Left ventricle myocardium inferior (tissue), 1 donor: ENCODE data around the gene RORB. TPM values are rescaled to one million over a fixed set of nuclear protein-coding genes. Genes with fewer than 3 reads are reported as not detected.

Experiments used
- DNase-seq: peaks from one replicate; pipeline ENCODE4 v3.0.0-alpha.2; 2020
- H3K27ac ChIP-seq: fragments of 200-600 bp; replicated peaks from 2 replicates; pipeline ENCODE4 v1.8.0; 2021
- H3K27me3 ChIP-seq: fragments of 200-600 bp; 2 replicates; pipeline ENCODE4 v1.8.0; 2021; ENCODE audit warnings: low read depth
- H3K36me3 ChIP-seq: fragments of 200-600 bp; 2 replicates; pipeline ENCODE4 v1.8.0; 2021
- H3K4me1 ChIP-seq: fragments of 200-600 bp; 2 replicates; pipeline ENCODE4 v1.8.0; 2021
- H3K4me3 ChIP-seq: fragments of 200-600 bp; 2 replicates; pipeline ENCODE4 v1.8.0; 2021; ENCODE audit warnings: mild to moderate bottlenecking, moderate library complexity
- H3K9me3 ChIP-seq: fragments of 200-600 bp; replicated peaks from 2 replicates; pipeline ENCODE4 v1.8.0; 2021
- CTCF ChIP-seq: fragments of 200-600 bp; IDR thresholded peaks from 2 replicates; pipeline ENCODE4 v1.8.0; 2021; ENCODE audit warnings: antibody characterized with exemption, mild to moderate bottlenecking, borderline replicate concordance
- intact Hi-C: fragments of 100-400 bp; cut with micrococcal nuclease; formaldehyde crosslinking; loops from one replicate; pipeline ENCODE4 v1.11.0; 2022
- total RNA-seq: library from RNA; stranded (reverse); fragmentation: NEBNext Ultra II Directional; extraction: Animal tissue kit (Norgen Biotek cat#: 25700); gene quantifications from one replicate; pipeline ENCODE4 v1.2.1, GENCODE V29; 2021
- donor health status: DM: no; HTN: yes; CAD: no; lungs with severe emphysema.

RORB gene
- total RNA-seq, 1 donor from 2014 or later = 1.2 TPM

GRCh38 chr9:74570879-74571512 is 73.9 kb downstream of the RORB start:
- DNase-seq = no peak
- intact Hi-C loops = no loop called here
- Histone ChIP-seq H3K9me3 (no peaks in the 10 kb centered on the region), H3K27me3 (no peaks in the 10 kb centered on the region), H3K4me1 (no peaks in the 10 kb centered on the region), H3K4me3 (no peak overlapping the region), H3K27ac (no peak overlapping the region), H3K36me3 (no peaks in the 10 kb centered on the region)
- peak; percentile 76 for TF ChIP-seq CTCF

GRCh38 chr9:74573640-74574191 is 76.6 kb downstream of the RORB start:
- Histone ChIP-seq H3K27ac (no peak overlapping the region), H3K27me3 (no peaks in the 10 kb centered on the region), H3K4me3 (no peak overlapping the region), H3K36me3 (no peaks in the 10 kb centered on the region), H3K4me1 (no peaks in the 10 kb centered on the region), H3K9me3 (no peaks in the 10 kb centered on the region)
- TF ChIP-seq CTCF = no peak
- intact Hi-C loops = no loop called here
- no peak for DNase-seq

DNA sequence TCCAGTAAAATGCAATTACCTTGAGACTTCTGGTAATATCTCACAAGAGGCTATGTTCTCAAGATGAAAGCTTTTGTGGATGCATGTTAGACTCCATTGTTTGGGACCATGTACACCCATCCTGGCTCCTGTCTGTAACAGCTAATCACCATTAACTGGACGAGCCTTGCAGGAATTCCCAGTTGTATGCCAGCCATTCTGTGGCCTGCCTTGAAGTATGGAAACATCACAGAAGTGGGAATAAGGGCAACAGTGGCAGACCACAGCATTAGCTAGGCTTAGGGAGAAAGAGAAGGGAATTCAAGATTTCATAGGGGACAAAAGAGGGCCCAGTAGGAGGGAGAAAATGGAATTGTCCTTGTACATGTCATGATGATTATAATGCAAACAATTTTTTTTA is 79.0 kb downstream of the RORB start:
- TF ChIP-seq CTCF = no peak
- no peaks in the 10 kb centered on the region for H3K4me1 ChIP-seq
- no peaks in the 10 kb centered on the region for H3K27me3 ChIP-seq
- no peaks in the 10 kb centered on the region for H3K36me3 ChIP-seq
- H3K4me3 ChIP-seq = no peak overlapping the region
- no peaks in the 10 kb centered on the region for H3K9me3 ChIP-seq
- DNase-seq = no peak
- intact Hi-C loops = no loop called here
- no peak overlapping the region for H3K27ac ChIP-seq

GRCh38 chr9:74577956-74578355 is 80.8 kb downstream of the RORB start:
- TF ChIP-seq CTCF = no peak
- H3K4me1 ChIP-seq = no peaks in the 10 kb centered on the region
- no peaks in the 10 kb centered on the region for H3K27me3 ChIP-seq
- H3K9me3 ChIP-seq = no peaks in the 10 kb centered on the region
- no peaks in the 10 kb centered on the region for H3K36me3 ChIP-seq
- intact Hi-C loops = no loop called here
- no peak overlapping the region for H3K4me3 ChIP-seq
- H3K27ac ChIP-seq = no peak overlapping the region
- DNase-seq = no peak

GRCh38 chr9:74589576-74589975 is 92.4 kb downstream of the RORB start:
- no peak for DNase-seq
- TF ChIP-seq CTCF = no peak
- Histone ChIP-seq H3K4me3 (no peak overlapping the region), H3K9me3 (no peaks in the 10 kb centered on the region), H3K36me3 (no peaks in the 10 kb centered on the region), H3K4me1 (no peaks in the 10 kb centered on the region), H3K27ac (no peak overlapping the region), H3K27me3 (no peaks in the 10 kb centered on the region)
- intact Hi-C loops = no loop called here
